Fibroblast of peridontal ligament (primary cell): ENCODE measurements around the gene KCNQ1.
A peak's percentile ranks its signal among the peaks of the same experiment; 100 is the strongest.

ENCODE experiments used
- DNase-seq: peaks from one replicate; pipeline ENCODE4 v3.0.0-alpha.2; 2010; ENCODE audit errors: extremely low read depth

Gene KCNQ1

DNA sequence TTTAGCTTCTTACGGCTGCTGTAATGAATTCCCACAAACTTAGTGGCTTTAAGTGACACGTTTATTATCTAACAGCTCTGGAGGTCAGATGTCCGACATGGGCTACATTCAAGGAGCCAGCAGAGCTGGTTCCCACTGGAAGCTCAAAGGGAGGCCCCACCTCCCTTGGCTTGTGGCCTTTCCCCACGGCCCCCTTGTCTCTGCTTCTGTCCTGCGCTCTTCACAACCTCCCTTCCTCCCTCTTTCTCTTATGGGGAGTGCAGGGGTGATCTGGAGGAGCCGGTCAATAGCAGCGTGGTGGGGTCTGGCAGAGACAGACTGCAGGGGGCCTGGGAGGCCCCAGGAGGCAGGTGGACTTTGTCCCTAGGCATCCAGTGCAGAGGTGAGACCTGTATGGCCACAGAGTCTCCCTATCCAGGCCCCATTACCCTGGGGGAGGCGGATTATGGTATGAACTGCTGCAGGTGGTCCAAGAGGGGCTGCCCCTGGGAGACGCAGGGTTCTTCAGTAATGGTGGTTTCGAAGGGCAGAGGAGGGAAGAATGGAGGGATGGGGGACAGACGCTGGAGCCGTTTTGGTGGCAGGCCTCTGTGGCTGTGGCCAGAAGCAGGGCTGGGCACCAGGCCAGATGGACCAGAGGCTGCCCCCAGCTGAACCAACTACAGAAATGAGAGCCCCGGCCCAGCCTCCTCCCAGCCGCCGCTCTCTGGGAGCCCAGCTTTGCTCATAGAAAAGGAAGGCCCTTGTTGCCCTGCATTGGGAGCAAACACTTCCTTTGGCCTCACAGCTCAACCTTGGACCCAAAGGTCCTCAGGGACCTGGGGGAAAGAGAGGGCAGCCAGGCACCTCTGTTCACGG is 285.7 kb downstream of the KCNQ1 start:
- DNase-seq = no peak

DNA sequence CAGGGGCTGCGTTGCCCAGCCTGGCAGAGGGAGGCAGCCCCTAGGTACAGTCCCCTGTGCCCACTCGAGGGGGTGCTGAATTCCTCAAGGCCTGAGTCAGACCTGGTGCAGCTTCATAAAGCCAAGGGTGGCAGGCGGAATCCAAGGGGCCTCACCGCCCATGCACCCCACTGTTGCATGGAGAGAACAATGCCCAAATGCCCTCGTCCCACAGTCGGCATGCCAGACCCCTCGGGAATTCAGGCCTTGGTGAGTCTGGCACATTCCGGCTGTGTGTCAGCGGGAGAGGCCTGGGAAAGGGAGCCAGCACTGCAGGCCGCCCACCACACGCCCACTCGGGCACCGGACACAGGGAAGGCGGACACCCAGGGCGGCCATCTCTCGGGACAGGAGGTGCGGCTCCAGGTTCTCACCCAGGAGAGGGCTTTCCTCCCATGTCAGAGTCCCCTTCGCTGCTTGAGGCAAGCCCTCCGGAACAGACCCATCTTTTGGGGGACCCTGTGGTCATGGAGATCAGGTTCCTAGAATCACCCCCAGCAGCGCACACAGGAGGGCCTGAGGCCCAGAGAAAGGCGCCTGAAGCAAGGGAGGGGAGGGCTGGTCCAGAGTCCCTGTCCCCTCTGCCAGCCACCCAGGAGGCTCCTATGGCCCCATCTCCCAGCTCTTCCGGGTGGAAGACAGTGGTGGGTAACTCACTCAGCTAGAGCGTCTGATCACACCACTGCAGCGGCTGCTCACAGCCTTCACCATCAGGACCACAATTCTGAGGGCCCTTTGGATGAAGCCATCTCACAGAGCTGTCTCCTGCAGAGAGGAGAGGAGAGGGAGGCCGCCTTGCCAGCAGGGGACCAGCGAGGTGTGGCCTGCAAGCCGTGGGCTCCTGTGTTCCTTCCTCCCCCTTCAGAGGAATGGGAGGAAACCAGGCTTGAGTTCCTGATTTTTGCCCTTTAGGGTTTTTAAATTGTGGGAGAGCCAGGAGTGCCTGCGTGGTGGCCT is 286.6 kb downstream of the KCNQ1 start:
- no peak for DNase-seq

DNA sequence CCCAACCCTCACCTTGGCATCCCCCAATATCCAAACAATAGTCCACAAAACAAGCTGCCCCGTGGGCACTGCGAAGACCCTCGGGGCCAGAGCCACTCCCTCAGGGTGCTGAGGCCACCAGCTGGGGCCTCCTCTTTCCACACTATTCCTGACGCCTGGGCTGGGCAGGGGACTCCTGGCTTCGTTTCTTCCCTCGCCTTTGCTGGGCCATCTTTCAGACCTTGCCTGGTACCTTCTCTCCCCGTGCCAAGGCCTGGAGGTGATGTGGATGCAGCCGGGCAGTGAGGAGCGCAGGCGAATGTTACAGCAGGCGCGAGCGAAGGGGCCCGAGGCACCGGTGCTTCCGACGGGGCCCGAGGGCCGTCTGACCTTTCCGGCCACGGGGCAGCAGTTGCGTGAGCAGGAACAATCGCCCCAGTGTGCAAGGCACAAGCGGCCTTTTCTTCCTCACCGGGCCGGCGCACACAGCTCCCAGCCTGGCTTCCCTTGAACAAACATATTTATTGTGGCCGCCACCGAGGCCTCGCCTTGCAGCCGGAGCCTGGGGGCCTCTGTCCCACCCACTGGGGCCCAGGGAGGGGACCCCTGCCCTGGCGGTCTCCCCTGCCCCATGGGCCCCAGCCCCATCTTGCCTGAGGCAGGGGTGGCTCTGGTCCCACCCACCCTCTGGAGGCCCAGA is 287.6 kb downstream of the KCNQ1 start:
- DNase-seq = no peak

DNA sequence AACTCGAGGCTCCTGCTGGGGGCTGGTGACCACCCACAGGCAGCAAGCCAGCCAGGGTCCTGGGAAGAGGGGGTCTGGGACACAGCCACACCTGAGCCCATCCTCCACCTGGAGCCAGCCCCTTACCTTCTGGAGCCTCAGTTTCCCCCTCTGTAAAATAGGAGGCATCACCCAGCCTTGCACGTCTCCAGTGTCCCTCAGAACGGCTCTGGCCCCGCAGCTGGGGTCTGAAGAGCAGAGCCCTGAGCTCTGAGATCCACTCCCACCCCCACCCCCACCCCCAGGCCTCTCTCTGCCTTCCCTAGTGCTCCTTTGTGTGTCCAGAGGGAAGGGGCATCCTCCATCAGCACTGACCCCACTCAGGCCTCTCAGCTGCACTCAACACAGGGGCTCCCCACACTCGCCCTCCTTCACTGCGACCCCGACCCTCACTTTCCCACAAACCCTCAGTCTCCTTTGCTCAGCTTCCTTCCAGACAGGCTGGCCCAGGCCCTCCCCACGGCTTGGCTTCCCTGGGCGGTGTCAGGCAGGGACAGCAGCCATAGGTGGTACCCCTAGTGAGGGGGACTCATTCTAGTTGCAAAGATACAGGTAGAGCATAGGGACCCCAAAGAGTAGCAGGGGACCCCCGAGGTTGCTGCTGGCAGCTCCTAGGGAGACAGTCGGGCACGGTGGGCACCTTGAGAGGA is 288.3 kb downstream of the KCNQ1 start:
- no peak for DNase-seq

DNA sequence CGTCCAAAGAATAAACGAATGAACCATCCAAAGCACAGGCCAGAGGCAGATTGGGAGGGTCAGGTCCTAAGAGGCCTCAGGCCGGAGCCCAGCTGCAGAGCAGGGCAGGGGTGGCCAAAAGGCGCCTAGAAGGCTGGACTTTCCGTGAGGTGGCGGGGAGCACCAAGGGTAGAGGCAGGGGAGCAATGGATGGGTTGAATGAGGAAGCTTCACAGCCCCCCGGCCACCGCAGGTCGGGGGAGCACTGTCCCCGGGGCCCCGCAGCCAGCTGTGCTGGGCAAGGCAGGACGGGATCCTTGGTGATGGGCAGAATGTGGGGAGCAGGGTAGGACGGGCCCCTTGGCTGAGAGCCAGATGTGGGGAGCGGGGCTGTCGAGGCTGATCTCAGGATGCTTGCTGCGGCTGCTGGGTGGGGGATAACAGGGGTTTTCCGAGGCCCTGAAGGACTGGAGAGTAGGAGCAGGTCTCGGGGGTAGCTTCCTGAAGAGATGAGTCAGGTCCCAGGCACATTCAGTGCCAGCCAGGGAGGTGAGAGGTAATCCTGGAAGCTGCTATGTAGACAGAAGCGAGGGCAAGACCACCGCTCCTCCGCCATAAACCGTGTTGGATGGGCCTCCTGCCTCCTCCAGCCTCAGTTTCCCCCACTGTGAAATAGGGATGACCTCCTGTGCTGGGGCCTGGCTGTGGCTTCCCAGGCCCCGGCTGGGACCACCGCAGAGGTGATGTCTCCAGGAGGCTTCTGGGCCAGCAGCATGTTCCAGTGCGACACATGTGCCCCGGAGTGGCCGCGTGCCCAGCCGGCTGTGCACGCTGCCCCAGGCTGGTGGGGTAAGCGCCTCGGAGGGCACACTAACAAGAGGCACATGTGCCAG is 289.6 kb downstream of the KCNQ1 start:
- DNase-seq = no peak

DNA sequence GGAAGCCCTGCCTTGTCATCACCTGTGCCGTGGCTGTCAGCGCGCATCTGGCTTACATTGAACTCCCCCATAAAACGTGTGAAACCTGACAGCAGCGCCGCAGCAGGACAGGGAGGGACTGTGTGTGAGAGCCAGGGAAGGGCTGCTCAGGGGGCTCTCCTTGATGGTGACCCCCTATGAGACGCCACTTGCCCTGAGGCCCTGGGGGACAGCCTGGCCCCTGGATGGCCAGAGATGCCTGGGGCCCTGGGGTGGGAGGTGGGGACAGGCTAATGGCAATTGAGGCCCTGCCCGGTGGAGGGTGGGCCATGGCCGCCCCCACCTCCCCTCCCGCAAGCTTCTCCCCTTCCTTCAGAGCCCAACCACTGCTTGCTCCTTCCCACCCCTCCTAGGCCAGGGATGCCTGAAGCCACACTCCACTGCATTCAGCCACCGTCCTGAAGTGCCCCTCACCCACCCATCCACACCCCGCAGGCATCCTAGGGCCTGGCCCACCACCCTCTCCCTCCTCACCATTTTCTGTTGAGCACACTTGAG is 290.3 kb downstream of the KCNQ1 start:
- DNase-seq = no peak

DNA sequence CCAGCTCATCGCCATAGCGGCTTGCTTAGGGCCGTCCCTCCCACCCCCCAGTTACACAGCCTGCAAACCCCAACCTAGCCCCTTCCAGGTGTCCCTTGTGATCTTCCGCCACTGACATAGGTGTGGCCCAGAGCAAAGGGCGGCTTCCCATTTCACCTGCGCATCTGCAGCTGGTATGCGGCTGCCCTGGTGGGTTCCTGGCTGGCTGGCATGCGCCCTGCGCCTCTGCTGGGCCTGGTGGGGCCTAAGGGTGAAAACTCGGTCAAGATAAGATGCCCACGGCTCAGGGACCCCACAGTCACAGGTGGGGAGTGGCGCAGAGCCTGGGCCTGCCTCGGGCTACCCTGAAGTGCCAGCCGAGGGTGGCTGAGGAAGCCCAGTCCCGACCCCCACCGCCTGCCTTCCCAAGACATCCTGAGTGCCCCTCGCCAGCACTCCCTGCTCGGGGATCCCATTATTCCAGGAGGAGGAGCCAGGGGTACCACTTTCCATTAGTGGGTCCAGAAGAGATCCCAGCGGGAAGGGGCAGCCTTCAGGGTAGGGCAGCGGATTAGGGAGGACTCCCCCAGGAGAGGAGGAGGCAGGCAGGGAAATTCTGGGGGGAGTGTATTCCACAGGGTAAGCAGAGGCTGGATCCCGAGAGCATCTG is 291.9 kb downstream of the KCNQ1 start:
- no peak for DNase-seq

DNA sequence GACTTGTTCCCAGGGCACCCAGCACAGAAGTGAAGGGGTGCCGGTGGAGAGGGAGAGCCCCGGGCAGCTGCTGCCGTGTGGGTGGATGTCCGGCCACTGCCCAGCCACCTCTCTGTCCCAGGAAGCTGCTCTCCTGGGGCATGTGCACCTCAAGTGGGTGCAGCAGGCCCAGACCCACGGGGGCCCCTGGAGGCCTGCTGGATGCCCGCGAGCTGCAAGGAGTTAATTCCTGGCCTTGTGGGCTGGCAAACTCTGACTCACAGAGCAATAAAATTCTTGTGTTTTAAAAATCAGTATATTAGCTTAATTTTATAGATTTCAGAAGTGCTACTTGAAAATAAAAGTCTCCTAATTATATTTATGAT is 292.4 kb downstream of the KCNQ1 start:
- no peak for DNase-seq

DNA sequence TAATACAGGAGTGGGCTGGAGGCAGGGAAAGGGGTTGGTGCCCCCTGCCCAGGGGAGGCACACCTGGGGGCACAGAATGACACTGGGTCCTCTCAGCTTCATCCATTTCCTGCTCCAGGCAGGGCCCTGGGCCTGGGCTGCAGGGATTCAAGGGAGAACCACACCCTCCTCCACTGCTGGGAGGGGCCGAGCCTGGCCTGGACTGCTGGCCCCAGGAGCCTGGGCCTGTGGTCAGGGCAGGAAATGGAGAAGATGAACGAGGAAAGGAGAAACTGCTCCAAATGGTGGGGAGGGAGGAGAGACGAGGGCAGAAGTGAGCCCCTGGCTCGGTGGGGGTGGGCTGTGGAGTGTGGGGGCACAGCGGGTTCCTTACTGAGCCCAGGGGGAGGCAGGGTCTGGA is 293.1 kb downstream of the KCNQ1 start:
- no peak for DNase-seq

DNA sequence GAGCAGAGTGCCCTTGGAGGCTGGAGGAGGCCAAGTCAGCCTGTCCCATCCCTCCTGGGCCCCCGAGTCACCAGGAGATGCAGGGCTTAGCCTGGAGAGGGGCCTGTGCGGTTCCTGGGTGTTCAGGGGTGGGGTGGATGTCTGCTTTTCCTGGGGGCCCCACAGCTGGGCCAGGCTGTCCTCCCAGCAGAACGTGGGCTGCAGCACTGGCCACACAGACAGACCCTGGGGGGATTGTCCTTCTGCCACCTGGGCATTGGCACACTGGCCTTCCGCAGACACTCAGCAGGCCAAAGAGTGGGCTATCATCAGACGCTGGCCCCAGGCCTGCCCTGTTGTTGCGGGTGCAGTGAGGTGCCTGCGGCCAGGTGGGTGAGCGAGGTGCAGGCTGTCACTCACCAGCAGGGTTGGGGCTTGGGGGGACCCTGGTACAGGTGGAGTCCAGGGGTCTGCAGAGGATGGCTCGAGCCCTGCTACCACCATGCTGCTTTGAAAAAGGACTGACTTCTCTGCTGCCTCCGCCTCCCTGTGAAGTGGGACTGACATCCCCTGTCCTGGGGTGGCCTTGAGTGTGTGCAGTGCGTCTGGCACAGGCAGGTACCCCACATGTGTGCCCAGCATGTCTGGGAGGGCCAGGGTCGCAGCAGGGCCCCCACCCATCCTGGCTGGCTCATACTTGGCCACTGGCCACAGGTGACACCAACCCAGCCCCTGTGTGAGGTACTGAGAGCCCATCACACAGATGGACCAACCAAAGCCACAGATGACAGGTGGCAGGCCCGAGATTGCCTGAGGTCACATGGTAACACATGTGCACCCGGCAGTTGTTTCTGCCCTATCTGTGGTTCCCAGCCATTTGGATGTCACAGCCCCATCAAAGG is 294.0 kb downstream of the KCNQ1 start:
- DNase-seq = no peak

DNA sequence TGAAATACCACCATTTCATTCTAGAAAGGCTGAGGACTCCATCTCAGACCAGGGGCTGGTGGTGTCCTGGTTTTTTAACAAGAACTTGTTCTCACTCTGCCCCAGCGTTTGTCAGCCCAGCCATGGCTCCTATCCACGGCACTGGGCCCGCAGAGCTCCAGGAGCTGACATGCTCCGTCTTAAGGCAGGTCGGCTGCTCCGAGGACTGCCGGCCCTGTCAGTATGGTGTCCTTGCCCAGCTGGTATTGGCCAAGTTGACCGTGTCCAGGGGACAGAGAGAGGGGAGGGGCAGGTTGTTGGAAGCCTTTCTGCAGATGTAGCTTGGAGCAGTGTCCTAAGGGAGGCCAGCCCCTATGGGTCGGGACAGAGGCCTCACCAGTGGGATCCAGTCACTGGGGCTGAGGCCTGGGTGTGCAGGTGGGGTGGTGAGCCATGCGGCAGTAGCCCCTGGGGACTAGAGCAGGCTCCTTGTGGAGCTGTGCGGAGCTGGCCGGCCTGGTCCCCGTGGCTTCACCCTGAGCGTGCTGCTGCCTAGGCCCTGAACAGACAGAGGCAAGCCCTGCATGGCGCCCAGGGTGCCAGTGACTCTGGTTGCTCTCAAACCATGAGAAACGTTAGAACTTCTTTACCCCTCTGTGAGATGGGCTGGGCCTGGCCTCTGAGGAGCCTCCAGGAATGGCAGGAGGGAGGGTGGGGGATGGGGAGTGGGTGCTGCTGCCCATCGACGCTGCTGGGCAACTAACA is 294.9 kb downstream of the KCNQ1 start:
- no peak for DNase-seq

DNA sequence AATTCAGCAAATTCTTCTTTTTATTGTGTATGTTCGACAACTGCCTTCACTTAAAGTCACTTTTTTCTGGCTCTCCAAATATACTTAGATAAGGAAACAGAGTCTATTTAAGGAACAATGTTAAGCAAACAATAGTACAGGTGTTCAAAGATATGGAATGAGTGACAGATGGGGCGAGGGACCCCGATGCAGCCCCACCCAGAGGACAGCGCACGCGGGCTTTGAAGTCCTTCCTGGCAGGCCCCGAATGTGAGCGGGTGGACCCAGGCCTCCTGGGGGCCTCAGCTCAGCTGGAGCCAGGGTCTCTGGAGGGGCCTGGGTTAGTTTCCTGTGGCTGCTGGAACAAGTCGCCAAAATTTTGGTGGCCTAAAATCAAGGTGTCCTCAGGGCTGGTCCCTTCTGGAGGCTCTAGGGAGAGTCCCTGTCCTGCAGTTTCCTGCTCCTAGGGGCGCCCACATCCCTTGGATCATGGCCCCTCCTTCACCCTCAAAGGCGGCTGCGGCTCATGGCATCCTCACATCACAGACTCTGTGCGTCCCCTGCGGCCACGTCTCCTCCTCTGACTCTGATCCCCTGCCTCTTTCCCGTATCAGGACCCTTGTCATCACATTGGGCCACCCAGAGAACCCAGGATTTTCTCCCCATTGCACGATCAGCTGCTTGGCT is 295.6 kb downstream of the KCNQ1 start:
- no peak for DNase-seq

DNA sequence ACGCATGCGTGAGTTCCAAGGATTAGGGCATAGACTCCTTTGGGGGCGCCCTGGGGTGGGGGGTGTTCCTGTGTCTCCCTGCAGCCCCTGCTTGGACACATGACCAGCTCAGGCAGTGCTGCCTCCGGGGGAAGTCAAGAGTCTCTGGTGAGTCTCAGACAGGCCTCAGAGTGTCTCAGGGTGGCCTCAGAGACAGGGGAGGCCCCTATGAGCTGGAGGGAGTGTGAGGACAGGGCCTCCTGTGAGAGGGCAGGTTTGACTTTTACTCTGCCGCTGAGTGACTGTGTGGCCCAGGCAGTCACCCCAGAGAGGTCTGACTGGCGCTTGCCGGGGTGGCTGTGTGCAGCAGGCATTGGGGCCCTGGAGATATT is 296.2 kb downstream of the KCNQ1 start:
- DNase-seq = no peak

DNA sequence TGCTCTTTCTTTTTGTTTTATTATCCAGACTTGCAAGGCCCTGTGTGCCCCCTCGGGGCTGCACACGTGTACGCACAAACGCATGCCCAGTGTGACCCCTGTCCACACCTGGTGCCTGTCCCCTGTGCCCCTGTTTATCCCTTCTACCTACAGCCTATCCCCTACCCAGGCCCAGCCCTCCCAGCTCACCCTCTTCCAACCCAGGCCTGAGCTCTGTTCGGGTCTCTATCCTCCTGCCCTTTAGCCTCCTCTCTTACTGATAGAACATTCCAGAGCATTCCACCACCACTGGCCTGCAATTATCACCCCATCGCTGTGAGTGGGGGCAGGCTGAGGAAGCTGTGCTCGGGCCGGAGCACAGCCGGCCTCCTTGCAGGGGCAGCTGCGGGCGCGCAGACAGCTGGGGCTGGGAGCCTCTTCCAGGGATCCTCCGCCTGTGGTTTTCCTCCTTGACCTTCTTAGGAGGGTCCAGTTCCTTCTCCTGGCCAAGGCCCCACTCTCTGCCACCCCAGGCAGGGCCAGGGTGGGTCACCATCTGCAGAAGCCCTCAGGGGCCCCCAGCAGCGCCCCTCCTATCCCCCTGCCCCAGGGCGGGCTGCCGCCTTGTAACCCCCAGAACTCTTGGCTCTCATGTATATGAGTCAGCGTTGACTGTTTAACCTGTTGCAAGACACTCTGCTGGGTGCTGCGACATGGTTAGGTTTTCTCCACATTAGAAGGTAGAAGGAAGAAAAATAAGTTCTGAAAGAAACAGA is 296.7 kb downstream of the KCNQ1 start:
- DNase-seq = peak; percentile 47

DNA sequence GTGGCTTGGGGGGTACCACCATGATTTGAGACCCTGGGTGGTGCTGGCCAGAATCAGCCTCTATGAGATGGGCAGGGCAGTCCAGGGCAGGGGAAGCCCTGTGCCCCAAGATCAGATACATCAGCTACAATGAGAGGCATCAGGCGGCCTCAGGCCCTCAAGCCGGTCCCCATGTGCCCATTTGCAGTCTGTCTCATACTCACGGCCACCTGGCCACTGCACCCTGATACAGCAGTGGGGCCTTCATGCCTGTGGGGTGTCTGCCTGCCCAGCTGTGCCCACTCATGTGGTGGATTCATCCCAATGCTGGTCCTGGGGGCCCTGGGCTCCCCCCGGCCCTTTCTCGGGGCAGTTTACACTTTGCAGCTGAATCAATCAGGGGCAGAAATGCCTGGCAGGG is 297.4 kb downstream of the KCNQ1 start:
- DNase-seq = no peak

DNA sequence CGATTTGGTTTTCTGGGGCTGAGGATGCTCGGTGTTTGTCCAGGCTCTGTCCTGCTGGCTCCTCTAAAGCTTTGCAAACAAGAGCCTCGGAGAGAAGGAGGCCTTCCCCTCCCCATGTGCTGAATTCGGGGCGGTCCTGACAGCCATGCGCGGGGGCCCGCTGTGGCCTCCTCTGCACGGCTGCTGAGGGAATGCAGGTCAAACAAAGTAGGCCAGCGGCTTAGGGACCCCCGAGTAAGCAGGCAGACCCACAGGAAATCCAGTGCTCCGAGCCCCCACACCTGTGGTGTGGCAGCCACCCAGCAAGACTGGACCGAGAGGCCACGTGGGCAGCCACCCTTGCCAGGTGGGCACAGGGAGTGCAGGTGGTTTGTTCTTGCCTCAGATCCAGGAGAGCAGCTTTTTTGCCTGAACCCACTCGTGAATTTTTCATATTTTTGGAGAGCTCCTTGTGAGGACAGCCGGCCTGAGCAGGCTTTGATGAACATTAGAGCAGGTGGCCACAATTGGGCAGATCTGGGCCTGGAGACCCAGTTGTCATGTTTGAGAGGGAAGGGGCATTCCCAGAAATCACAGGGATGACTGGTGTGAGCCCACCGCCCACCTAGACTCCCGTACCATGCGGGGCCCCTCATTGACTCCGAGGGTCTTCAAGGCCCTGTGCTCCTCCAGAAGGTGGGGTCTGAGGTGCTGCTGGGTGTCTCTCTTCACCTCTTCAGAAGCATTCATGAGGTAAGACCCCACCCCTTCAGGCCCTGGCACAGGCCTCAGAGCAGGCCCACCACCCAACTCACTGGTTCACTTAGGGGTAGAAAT is 298.0 kb downstream of the KCNQ1 start:
- DNase-seq = no peak
